GM18526 (cell line): ENCODE data around the gene C16orf90.

ENCODE experiments used
- POLR2A ChIP-seq: IDR thresholded peaks from 3 replicates; pipeline ENCODE4 v1.6.1; 2011; ENCODE audit not compliant: insufficient read length; ENCODE audit errors: extremely low read depth

Gene C16orf90, protein sequence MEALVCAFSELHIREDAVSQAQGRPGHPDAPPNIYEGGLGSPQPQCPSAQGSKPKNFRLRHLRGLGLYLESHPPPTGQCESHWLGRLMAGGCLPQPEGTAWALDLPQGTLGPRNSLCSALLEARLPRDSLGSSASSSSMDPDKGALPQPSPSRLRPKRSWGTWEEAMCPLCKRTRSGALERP

DNA sequence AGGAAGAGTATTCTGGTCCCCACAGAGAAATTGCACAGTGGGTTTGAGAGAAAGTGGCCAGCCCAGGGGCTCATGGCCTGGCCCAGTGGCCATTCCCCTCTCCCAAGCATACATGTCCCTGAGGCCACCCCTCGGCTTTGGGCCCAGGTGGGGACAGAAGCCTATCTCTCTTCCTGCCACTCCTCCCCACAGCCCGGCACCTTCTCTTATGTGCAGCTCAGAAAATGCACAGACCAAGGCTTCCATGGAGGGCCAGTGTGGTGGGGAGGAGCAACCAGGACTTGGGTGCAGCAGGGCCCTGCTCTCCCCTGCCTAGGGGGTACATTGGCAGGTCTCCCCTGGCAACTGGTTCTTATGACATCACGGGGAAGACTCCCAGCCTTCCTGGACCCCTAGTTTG lies at the start of gene C16orf90:
Gene C16orf90 (minus strand): TSS at position 314 of the 400 bp plus-strand sequence. CDS start 68 bp downstream, at position 246.
- no peak for TF ChIP-seq POLR2A

- TF ChIP-seq POLR2A = no peak
These were observed 47.5 kb upstream of the C16orf90 start for GRCh38 chr16:3542601-3543373.

DNA sequence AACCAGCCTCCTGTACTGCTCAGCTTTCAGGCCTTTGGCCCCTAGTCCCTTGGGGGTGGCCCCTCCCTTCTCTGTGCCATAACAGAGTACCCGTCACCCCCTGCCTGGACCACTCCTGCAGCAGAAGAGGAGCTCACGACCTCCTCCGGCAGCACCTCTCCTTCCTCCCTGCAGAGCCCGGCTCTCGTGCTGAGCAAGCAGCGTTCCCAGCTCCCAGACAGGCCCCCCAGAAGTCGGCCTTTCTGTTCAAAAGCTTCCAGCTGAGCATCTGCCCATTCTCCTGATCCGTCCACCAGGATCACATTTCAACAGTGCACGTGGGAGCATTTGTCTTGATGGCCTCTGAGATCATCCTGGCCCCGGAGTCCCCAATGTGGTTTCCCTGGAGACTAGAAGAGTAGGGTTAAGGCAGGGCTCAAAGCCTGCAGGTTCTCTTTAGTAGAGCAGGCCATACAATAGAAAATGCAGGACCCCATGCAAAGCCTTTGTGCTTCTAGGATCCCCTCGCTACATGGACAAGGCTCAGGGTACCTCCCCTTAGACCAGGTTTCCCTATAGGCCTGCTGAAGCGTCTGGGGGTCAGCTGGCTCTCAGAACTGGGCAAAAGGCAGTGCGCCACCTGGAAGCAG lies 46.4 kb upstream of the C16orf90 start:
- no peak for TF ChIP-seq POLR2A

DNA sequence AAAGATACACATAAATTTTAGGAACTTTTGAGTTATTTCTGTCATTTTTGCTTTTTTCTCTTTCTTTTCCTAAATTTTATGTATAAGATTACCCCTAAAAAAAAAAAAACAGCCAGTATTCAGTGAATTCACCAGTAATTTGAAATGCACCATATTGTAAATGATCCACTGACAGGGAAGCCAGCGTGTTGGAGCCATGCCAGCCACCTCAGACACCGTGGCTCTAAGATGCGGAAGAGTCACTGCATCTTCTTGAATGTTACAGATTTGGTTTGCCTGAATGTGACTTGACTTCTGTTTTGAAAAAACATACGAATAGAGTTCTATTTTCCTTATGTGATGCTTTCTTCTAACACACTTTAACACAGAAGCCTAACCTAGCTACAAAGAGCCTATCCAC lies 42.9 kb upstream of the C16orf90 start:
- no peak for TF ChIP-seq POLR2A

GRCh38 chr16:3536851-3537250 lies 41.6 kb upstream of the C16orf90 start:
- TF ChIP-seq POLR2A = no peak

GRCh38 chr16:3536271-3536731 lies 41.0 kb upstream of the C16orf90 start:
- TF ChIP-seq POLR2A = no peak

- TF ChIP-seq POLR2A = no peak
These were observed 38.8 kb upstream of the C16orf90 start for GRCh38 chr16:3534126-3534525.

GRCh38 chr16:3532741-3533140 lies 37.5 kb upstream of the C16orf90 start:
- TF ChIP-seq POLR2A = no peak

DNA sequence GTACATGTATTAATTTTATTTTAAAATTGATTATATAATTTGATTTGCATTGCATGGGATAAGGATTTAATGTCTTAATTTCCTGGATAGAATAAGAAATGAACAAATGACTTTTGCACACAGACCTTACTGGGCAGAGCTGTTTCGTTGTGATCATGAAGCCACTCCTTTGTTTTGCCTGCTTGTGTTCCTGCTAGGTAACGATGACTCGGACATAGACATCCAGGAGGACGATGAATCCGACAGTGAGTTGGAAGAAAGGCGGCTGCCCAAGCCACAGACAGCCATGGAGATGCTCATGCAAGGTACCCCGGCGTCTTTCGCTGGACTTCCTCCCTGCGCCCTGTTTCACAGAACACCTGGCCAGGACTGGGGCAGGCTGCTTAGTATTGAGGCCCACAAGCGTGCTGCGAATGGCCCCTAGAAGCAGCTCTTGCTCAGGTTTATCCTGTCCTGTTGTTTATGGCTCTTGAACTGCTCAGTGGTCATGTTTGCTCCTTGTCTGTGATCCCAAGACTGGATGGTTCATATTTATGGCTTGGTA lies 35.2 kb upstream of the C16orf90 start:
- TF ChIP-seq POLR2A = no peak

- TF ChIP-seq POLR2A = no peak
These were observed 33.9 kb upstream of the C16orf90 start for GRCh38 chr16:3529175-3529574.

DNA sequence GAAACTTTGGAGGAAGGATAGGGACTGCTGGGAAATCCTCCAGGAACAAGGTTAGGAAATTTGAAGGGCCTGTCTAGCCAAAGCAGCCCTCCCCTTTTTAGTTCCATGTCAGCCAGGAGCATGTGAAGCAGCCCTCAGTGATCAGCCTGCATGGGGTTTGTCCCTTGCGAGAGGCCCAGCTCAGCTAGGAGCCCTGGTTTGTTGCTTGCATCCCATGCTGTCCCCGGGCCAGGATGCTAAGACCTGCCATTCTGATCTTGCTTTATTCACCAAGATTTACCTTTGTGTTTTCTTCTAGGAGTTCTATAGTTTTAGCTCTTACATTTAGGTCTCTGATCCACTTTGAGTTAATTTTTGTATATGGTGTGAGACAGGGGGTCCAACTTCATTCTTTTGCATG lies 33.1 kb upstream of the C16orf90 start:
- no peak for TF ChIP-seq POLR2A

GRCh38 chr16:3525951-3526350 lies 30.7 kb upstream of the C16orf90 start:
- no peak for TF ChIP-seq POLR2A

DNA sequence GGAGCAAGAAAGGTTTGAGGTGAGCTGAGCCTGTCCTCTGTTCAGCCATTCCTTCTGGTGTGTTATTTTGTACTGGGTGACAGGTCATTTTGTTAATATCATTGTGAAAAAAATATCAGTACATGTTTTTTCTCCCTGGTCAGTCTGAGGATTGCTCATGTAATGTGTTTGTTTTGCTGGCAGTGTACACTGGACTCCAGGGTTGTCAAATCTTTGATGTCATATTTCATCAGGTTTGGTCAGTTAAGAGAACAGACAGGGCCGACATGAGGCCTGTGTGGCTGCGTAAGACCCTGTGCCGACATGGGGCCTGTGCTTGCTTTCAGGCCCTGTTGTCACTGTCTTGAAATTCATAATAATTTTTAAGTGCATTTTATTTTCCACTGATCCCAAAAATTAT lies 28.0 kb upstream of the C16orf90 start:
- no peak for TF ChIP-seq POLR2A

GRCh38 chr16:3520841-3521240 lies 25.6 kb upstream of the C16orf90 start:
- no peak for TF ChIP-seq POLR2A

DNA sequence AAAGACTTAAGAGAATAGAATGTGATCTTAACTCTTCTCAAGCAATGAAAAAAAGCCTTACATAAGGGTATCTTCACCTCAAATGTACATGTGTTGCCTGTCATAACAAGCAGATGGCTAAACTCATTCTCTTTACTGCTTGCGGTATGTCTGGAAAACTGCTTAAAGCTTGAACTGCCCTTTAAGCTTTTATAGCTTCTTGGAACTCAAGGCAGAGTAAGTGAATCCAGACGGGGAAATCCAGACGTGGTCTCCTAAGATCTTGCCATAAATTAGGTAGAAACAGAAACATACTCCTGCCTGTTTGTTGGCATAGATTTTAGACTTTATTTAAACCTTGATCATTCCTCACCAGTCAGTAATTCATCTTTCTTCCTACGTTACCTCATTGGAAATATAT lies 25.1 kb upstream of the C16orf90 start:
- TF ChIP-seq POLR2A = no peak

GRCh38 chr16:3519581-3519980 lies 24.3 kb upstream of the C16orf90 start:
- TF ChIP-seq POLR2A = no peak
